Keratinocyte (primary cell): ENCODE data around the gene SNHG17. TPM values are rescaled to one million over a fixed set of nuclear protein-coding genes. Genes with fewer than 3 reads are reported as not detected.

Experiments used
- DNase-seq: peaks from one replicate; pipeline ENCODE4 v3.0.0-alpha.2; 2011; ENCODE audit warnings: low read depth, missing footprints, low spot score
- FAIRE-seq: peaks from 2 replicates; lab custom pipeline; 2011; peaks lifted over from hg19 to GRCh38; lab: Jason Lieb, UNC
- H2AFZ ChIP-seq: 2 replicates; pipeline ENCODE4 v1.6.0; 2012; ENCODE audit warnings: low read length, control low read depth, inconsistent platforms; ENCODE audit not compliant: control insufficient read depth
- H3K27ac ChIP-seq: 2 replicates; pipeline ENCODE4 v1.5.1; 2011; ENCODE audit warnings: low read length; ENCODE audit not compliant: control insufficient read depth, insufficient read depth
- H3K27me3 ChIP-seq: 3 replicates; pipeline ENCODE4 v1.6.0; 2011; ENCODE audit warnings: low read length; ENCODE audit not compliant: control insufficient read depth, insufficient read depth; ENCODE audit errors: extremely low read depth
- H3K36me3 ChIP-seq, 2 experiments: 2 replicates in 1 of 2; 3 replicates in 1 of 2; pipeline ENCODE4 v1.5.1; 2011; ENCODE audit warnings: low read length in 2 of 2, mild to moderate bottlenecking in 1 of 2; ENCODE audit not compliant: control insufficient read depth in 2 of 2, insufficient read depth in 2 of 2; ENCODE audit errors: extremely low read depth in 1 of 2
- H3K4me1 ChIP-seq: 3 replicates; pipeline ENCODE4 v1.5.1; 2011; ENCODE audit warnings: low read length; ENCODE audit not compliant: control insufficient read depth, insufficient read depth; ENCODE audit errors: extremely low read depth
- H3K4me2 ChIP-seq: 3 replicates; pipeline ENCODE4 v1.6.0; 2011; ENCODE audit warnings: low read depth, low read length; ENCODE audit not compliant: control insufficient read depth, insufficient read depth; ENCODE audit errors: extremely low read depth
- H3K4me3 ChIP-seq, 3 experiments: fragments of 200-600 bp in 1 of 3; sonication (generic) in 1 of 3; 2 replicates in 2 of 3; 3 replicates in 1 of 3; pipeline ENCODE4 v1.5.1; 2011 to 2016; ENCODE audit warnings: low read length in 3 of 3, mild to moderate bottlenecking in 3 of 3, control low read depth in 2 of 3, inconsistent platforms in 1 of 3, low read depth in 1 of 3, mixed read lengths in 1 of 3, mixed run types in 1 of 3, moderate library complexity in 1 of 3; ENCODE audit not compliant: control insufficient read depth in 2 of 3, insufficient read depth in 2 of 3; ENCODE audit errors: extremely low read depth in 1 of 3
- H3K79me2 ChIP-seq: 2 replicates; pipeline ENCODE4 v1.6.0; 2012; ENCODE audit warnings: low read length; ENCODE audit not compliant: control insufficient read depth, insufficient read depth
- H3K9ac ChIP-seq: 3 replicates; pipeline ENCODE4 v1.6.0; 2011; ENCODE audit warnings: low read length; ENCODE audit not compliant: control insufficient read depth, insufficient read depth; ENCODE audit errors: extremely low read depth
- H3K9me1 ChIP-seq: 3 replicates; pipeline ENCODE4 v1.6.0; 2011; ENCODE audit warnings: low read length; ENCODE audit not compliant: control insufficient read depth, insufficient read depth; ENCODE audit errors: extremely low read depth
- H3K9me3 ChIP-seq: 2 replicates; pipeline ENCODE4 v1.5.1; 2012; ENCODE audit warnings: low read depth, low read length; ENCODE audit not compliant: control insufficient read depth
- H4K20me1 ChIP-seq: 3 replicates; pipeline ENCODE4 v1.6.0; 2011; ENCODE audit warnings: low read length; ENCODE audit not compliant: control insufficient read depth, insufficient read depth; ENCODE audit errors: extremely low read depth
- CTCF ChIP-seq, 3 experiments: IDR thresholded peaks in 1 of 3; conservative IDR thresholded peaks in 1 of 3; optimal IDR thresholded peaks in 1 of 3; 2 replicates in 2 of 3; 3 replicates in 1 of 3; pipeline versions ENCODE3 to v1.5.1; 2011; ENCODE audit warnings: low read length in 3 of 3, mild to moderate bottlenecking in 3 of 3, moderate library complexity in 2 of 3, control low read depth in 1 of 3, inconsistent platforms in 1 of 3; ENCODE audit not compliant: insufficient read depth in 2 of 3; ENCODE audit errors: extremely low read depth in 1 of 3
- EZH2 ChIP-seq: IDR thresholded peaks from one replicate; pipeline ENCODE4 v1.6.1; 2012; ENCODE audit warnings: inconsistent platforms, mild to moderate bottlenecking, low read length, moderate library complexity
- dilution Hi-C: fragments of 300-500 bp; cut with MboI; formaldehyde crosslinking; loops from one replicate; pipeline ENCODE4 v1.7.0; 2020; ENCODE audit warnings: low sequenced_read_pairs; ENCODE audit not compliant: extremely low pct_ligation_motif_present
- polyA plus RNA-seq, 5 experiments: library from polyadenylated mRNA; depleted of rRNA in 3 of 5; stranded (reverse) in 3 of 5; stranded (forward) in 1 of 5; unstranded in 1 of 5; fragments of >200 nt; gene quantifications; 1 replicate in 1 of 5; 2 replicates in 3 of 5; 3 replicates in 1 of 5; pipeline versions ENCODE4 v1.2.1 to v1.2.3, GENCODE V29; 2011 to 2012; ENCODE audit warnings: missing spikeins in 2 of 5, low read depth in 1 of 5, low replicate concordance in 1 of 5

The SNHG17 gene
- polyA plus RNA-seq, 1 donor (not counting 4 experiments of a cell fraction or from before 2014, with no cell fraction given) = 25.3 TPM

- Histone ChIP-seq H3K27ac (no peak overlapping the region), H2AFZ (no peak overlapping the region)
Observed at GRCh38 chr20:38460040-38460623, 25.0 kb upstream of the SNHG17 start.

GRCh38 chr20:38458314-38458713 lies 23.2 kb upstream of the SNHG17 start:
- Histone ChIP-seq H3K9me3 (no peaks in the 10 kb centered on the region), H3K4me1 (peaks cover under 1% of the 10 kb centered on the region), H3K27ac (no peak overlapping the region), H3K4me2 (no peak overlapping the region), H2AFZ (no peak overlapping the region), H3K9me1 (no peaks in the 10 kb centered on the region), H4K20me1 (no peaks in the 10 kb centered on the region), H3K27me3 (no peaks in the 10 kb centered on the region), H3K9ac (no peak overlapping the region), H3K4me3 (no peak overlapping the region), H3K36me3 (no peaks in the 10 kb centered on the region), H3K79me2 (no peaks in the 10 kb centered on the region)
- DNase-seq (no peak), FAIRE-seq (no peak)
- TF ChIP-seq EZH2 (no peak), CTCF (optimal IDR thresholded peaks at IDR 0.05 in 1 of 3, IDR thresholded peaks at IDR 0.05 in 1 of 3, conservative IDR thresholded peaks at IDR 0.05 in 1 of 3; ENCODE audit: extremely low read depth in 1 of 3, insufficient read depth in 2 of 3, low read length in 3 of 3) (no peak)
- dilution Hi-C loops = no loop called here

More at GRCh38 chr20:38460040-38460623, 25.0 kb upstream of the SNHG17 start:
- no peak overlapping the region for H3K9ac ChIP-seq
- H3K4me3 ChIP-seq = no peak overlapping the region
- H3K36me3 ChIP-seq = no peaks in the 10 kb centered on the region
- dilution Hi-C loops = no loop called here
- DNase-seq = peak; percentile 69
- H3K4me2 ChIP-seq = peak overlapping the region; percentile 11
- H3K9me3 ChIP-seq = no peaks in the 10 kb centered on the region
- no peaks in the 10 kb centered on the region for H3K9me1 ChIP-seq
- no peaks in the 10 kb centered on the region for H4K20me1 ChIP-seq
- TF ChIP-seq EZH2 (no peak), CTCF (optimal IDR thresholded peaks at IDR 0.05 in 1 of 3, IDR thresholded peaks at IDR 0.05 in 1 of 3, conservative IDR thresholded peaks at IDR 0.05 in 1 of 3; ENCODE audit: extremely low read depth in 1 of 3, insufficient read depth in 2 of 3, low read length in 3 of 3) (no peak)
- no peaks in the 10 kb centered on the region for H3K27me3 ChIP-seq
- no peaks in the 10 kb centered on the region for H3K79me2 ChIP-seq
- no peaks in the 10 kb centered on the region for H3K4me1 ChIP-seq
- peak; percentile 95 for FAIRE-seq
